ENCODE results near the gene PCDH10. TPM values are rescaled to one million over a fixed set of nuclear protein-coding genes. Genes with fewer than 3 reads are reported as not detected.

Gene PCDH10
- total and polyA plus RNA-seq, 2 of the 8 experiments (the other 6 are each of a cell fraction or from before 2014, with no cell fraction given), result 2.2 to 10.0 TPM

DNA sequence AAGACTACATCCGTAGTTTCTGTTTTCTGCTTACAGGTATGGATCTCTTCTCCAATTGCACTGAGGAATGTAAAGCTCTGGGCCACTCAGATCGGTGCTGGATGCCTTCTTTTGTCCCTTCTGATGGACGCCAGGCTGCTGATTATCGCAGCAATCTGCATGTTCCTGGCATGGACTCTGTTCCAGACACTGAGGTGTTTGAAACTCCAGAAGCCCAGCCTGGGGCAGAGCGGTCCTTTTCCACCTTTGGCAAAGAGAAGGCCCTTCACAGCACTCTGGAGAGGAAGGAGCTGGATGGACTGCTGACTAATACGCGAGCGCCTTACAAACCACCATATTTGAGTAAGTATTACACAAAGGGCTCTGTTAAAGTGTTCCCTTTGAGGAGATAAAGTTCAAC is 13.8 kb downstream of the PCDH10 start (continued):
- TF ChIP-seq CEBPB (IDR thresholded peaks at IDR 0.05; ENCODE audit: low read depth, low read length), result no peak

DNA sequence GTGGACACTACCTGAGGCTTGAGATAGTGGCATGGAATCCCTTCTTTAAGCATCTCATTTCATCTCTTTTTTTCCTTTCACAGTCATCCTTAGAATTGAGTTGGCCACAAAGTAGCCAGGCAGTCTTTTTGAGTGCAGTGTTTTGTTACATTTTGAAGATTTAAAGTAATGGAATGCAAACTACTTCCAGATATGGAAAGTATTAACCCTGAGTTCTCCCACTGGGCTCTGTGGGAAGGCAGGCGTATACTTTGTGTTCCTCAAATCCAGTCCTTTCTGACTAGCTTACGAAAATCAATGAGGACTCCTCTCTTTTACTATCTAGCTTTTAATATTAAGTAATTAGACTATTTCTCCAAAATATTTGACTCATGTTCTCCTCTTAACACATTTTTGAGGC is 29.9 kb downstream of the PCDH10 start:
- H2BK20ac ChIP-seq (ENCODE audit: low read length), result no peak overlapping the region
- H4K20me1 ChIP-seq (replicated peaks in 1 of 2; ENCODE audit: control insufficient read depth in 1 of 2, insufficient read depth in 2 of 2, low read length in 2 of 2), result no peaks in the 10 kb centered on the region
- H4K5ac ChIP-seq (ENCODE audit: insufficient read length, low read depth, low read length), result no peak overlapping the region
- no peaks in the 10 kb centered on the region for H3K27me3 ChIP-seq (replicated peaks in 1 of 4; ENCODE audit: control insufficient read depth in 3 of 4, extremely low read depth in 1 of 4, insufficient read depth in 3 of 4, low read length in 3 of 4)
- no peaks in the 10 kb centered on the region for H3K79me2 ChIP-seq (ENCODE audit: control insufficient read depth in 1 of 2, insufficient read depth in 2 of 2, low read length in 2 of 2)
- ChIA-PET CTCF (ENCODE audit: partially characterized antibody) (no interaction called here), POLR2A (ENCODE audit: partially characterized antibody) (no interaction called here)
- no peak overlapping the region for H2BK15ac ChIP-seq (ENCODE audit: low read length)
- FAIRE-seq, result no peak
- no peak overlapping the region for H3K18ac ChIP-seq (ENCODE audit: extremely low read depth, low read length)
- H3K9me3 ChIP-seq (ENCODE audit: insufficient read depth in 2 of 2, low read depth in 1 of 2, low read length in 1 of 2), result no peaks in the 10 kb centered on the region
- H3K23ac ChIP-seq (ENCODE audit: insufficient read length), result no peak overlapping the region
- no peak overlapping the region for H3K4me2 ChIP-seq (ENCODE audit: insufficient read depth in 1 of 2, low read depth in 2 of 2, low read length in 2 of 2)
- H3K23me2 ChIP-seq (ENCODE audit: low read depth, low read length), result no peaks in the 10 kb centered on the region
- H3K14ac ChIP-seq (ENCODE audit: insufficient read length), result no peak overlapping the region
- no peak overlapping the region for H3K9ac ChIP-seq (replicated peaks in 1 of 4; ENCODE audit: extremely low read depth in 1 of 4, low read depth in 3 of 4, low read length in 3 of 4)
- no peak overlapping the region for H4K91ac ChIP-seq (replicated peaks; ENCODE audit: insufficient read length, low read length)
- H3K27ac ChIP-seq (ENCODE audit: low read depth, low read length), result no peak overlapping the region
- H3K4me3 ChIP-seq (ENCODE audit: extremely low read depth in 1 of 4, insufficient read depth in 2 of 4, low read depth in 3 of 4, low read length in 4 of 4), result no peak overlapping the region
- H2AK5ac ChIP-seq (ENCODE audit: low read depth, low read length), result no peak overlapping the region
- no peaks in the 10 kb centered on the region for H3K79me1 ChIP-seq (ENCODE audit: low read depth, low read length)
- DNase-seq (ENCODE audit: low read depth in 1 of 2, low spot score in 2 of 2), result no peak
- H3K56ac ChIP-seq (replicated peaks; ENCODE audit: insufficient read length, low read depth, low read length), result no peak overlapping the region
- no peak overlapping the region for H2BK5ac ChIP-seq (ENCODE audit: low read depth, low read length)
- no peak overlapping the region for H4K8ac ChIP-seq (ENCODE audit: extremely low read depth, insufficient read depth, low read length)
- H3K36me3 ChIP-seq (ENCODE audit: control insufficient read depth in 2 of 4, insufficient read depth in 4 of 4, low read length in 3 of 4), result no peaks in the 10 kb centered on the region
- H3K4me1 ChIP-seq (replicated peaks in 1 of 4; ENCODE audit: control insufficient read depth in 3 of 4, insufficient read depth in 4 of 4, low read length in 3 of 4), result no peaks in the 10 kb centered on the region
- 77% methylated on average over 2 of the region's 2 CpGs; no CpG with 5 or more reads in 1 of the 2 experiments for WGBS, 2 experiments (ENCODE audit: extremely low coverage in 1 of 2, insufficient coverage in 1 of 2, insufficient read length in 1 of 2, insufficient replicate concordance in 2 of 2, low coverage in 1 of 2, low lambda C conversion rate in 2 of 2, missing lambda C conversion rate in 1 of 2)
- no peak overlapping the region for H2AFZ ChIP-seq (ENCODE audit: low read length)
- no peak overlapping the region for H2BK12ac ChIP-seq (ENCODE audit: low read depth, low read length)
- no peak overlapping the region for H3K4ac ChIP-seq (replicated peaks; ENCODE audit: insufficient read length, low read depth, low read length)
- H2BK120ac ChIP-seq (replicated peaks; ENCODE audit: low read depth, low read length), result no peak overlapping the region
- TF ChIP-seq, protein P1, sequence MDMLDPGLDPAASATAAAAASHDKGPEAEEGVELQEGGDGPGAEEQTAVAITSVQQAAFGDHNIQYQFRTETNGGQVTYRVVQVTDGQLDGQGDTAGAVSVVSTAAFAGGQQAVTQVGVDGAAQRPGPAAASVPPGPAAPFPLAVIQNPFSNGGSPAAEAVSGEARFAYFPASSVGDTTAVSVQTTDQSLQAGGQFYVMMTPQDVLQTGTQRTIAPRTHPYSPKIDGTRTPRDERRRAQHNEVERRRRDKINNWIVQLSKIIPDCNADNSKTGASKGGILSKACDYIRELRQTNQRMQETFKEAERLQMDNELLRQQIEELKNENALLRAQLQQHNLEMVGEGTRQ (IDR thresholded peaks at IDR 0.05; ENCODE audit: low read length), result no peak
- TF ChIP-seq SRF (IDR thresholded peaks at IDR 0.05; ENCODE audit: low read depth, low read length) (no peak), CEBPB (IDR thresholded peaks at IDR 0.05; ENCODE audit: low read depth, low read length) (no peak), ZNF274 (IDR thresholded peaks at IDR 0.05; ENCODE audit: borderline replicate concordance, extremely low read depth, low read length) (no peak), GABPA (IDR thresholded peaks at IDR 0.05; ENCODE audit: borderline replicate concordance, insufficient read depth, low read length) (no peak), NRF1 (IDR thresholded peaks at IDR 0.05; ENCODE audit: low read depth, low read length) (no peak), TEAD4 (IDR thresholded peaks at IDR 0.05; ENCODE audit: low read depth, low read length) (no peak), TAF1 (IDR thresholded peaks at IDR 0.05; ENCODE audit: low read depth, low read length) (no peak), SP4 (IDR thresholded peaks at IDR 0.05; ENCODE audit: low read length) (no peak), ASH2L (IDR thresholded peaks at IDR 0.05; ENCODE audit: low read length) (no peak), RFX5 (IDR thresholded peaks at IDR 0.05; ENCODE audit: borderline replicate concordance, low read depth, low read length) (no peak), TBP (IDR thresholded peaks at IDR 0.05; ENCODE audit: low read depth, low read length) (no peak)
- TF ChIP-seq, protein P2, sequence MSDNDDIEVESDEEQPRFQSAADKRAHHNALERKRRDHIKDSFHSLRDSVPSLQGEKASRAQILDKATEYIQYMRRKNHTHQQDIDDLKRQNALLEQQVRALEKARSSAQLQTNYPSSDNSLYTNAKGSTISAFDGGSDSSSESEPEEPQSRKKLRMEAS (IDR thresholded peaks at IDR 0.05), result no peak

Measured in H1 (cell line).